ENCODE results near the gene SPTBN1.

SPTBN1 gene

DNA sequence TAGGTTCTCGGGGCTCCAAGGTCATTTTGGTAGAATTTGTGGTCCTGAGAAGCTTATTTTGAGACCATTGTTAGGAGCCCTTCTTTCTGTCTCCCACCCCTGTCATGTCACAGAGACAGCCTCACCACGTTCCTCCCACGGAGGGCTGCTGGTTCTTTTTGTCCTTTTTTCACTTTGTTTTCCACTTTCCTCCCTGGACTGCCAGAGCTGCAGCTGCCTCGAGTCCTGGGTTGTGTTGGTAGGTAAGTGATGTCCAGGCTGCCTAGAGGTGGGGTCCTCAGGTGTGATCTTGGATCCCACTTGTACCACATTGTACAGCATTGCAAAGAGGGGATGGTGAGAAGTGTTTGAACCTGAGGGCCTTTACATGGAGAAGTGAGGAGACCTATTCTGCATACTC lies 137.1 kb downstream of the SPTBN1 start:
- peaks cover 17% of the 10 kb centered on the region for H3K4me1 ChIP-seq

DNA sequence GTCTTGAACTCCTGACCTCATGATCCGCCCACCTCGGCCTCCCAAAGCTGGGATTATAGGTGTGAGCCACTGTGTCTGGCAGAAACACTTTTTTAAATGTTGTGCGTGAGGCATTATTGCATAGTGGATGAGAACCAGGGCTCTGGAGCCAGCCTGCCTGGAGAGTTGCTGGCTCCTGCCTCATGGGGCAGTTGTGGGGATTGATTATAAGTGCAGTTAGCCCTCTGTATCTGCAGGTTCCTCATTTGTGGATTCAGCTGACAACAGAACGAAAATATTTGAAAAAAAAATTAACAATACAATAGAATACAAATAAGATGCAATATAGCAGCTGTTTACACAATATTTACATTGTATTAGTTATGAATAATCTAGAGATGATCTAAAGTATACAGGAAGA lies 137.9 kb downstream of the SPTBN1 start:
- Histone ChIP-seq H3K4me1 (peaks cover 17% of the 10 kb centered on the region), H3K9me3 (no peaks in the 10 kb centered on the region), H3K4me3 (no peak overlapping the region), H3K36me3 (replicated peaks) (no peaks in the 10 kb centered on the region; the same call in 1 of the 2 replicates), H3K27me3 (ENCODE audit: low read depth) (no peaks in the 10 kb centered on the region)
- DNase-seq (ENCODE audit: low spot score in 2 of 2): no peak
- in situ Hi-C loops (cut with MboI; ENCODE audit: low sequenced_read_pairs): no loop called here

More for the DNA sequence above, 137.1 kb downstream of the SPTBN1 start:
- Histone ChIP-seq H3K9me3 (no peaks in the 10 kb centered on the region), H3K4me3 (no peak overlapping the region), H3K36me3 (replicated peaks) (no peaks in the 10 kb centered on the region; the same call in 1 of the 2 replicates), H3K27me3 (ENCODE audit: low read depth) (no peaks in the 10 kb centered on the region)
- in situ Hi-C loops (cut with MboI; ENCODE audit: low sequenced_read_pairs): no loop called here
- DNase-seq (ENCODE audit: low spot score in 2 of 2): no peak

DNA sequence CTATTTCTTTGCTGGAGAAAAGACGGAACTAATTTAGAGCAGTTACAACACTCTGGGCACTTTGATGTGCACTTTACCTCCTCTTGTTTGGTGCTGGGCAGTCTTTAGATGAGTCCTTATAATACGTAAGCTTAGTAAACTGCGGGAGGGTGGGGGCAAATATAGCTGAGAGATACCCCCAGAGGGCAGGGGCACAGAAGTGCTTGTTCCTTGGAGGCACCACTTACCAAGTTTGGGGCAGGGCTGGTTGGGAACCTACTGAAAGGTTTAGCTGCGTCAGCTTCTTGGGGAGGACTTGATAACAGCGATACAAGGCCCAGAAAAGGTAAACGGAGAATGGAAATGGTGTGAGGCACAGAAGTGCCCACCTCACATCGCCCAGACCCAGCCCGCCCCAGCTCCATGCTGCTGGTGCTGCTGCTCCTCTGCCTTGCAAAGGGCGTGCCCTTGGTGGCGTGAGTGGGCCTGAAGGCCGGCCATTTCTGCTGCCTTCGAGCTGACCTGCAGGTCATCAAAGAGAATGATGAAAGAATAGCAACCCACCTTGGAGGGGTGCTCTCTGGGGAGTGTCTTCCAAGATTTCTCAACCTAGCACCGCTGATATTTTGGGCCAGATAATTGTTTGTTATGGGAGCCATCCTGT lies 139.2 kb downstream of the SPTBN1 start:
- in situ Hi-C loops (cut with MboI; ENCODE audit: low sequenced_read_pairs): no loop called here
- no peaks in the 10 kb centered on the region for H3K27me3 ChIP-seq (ENCODE audit: low read depth)
- H3K4me3 ChIP-seq: no peak overlapping the region
- H3K4me1 ChIP-seq: peaks cover 5% of the 10 kb centered on the region
- peaks cover 5% of the 10 kb centered on the region for H3K36me3 ChIP-seq (replicated peaks)
- DNase-seq (ENCODE audit: low spot score in 2 of 2): no peak
- no peaks in the 10 kb centered on the region for H3K9me3 ChIP-seq

DNA sequence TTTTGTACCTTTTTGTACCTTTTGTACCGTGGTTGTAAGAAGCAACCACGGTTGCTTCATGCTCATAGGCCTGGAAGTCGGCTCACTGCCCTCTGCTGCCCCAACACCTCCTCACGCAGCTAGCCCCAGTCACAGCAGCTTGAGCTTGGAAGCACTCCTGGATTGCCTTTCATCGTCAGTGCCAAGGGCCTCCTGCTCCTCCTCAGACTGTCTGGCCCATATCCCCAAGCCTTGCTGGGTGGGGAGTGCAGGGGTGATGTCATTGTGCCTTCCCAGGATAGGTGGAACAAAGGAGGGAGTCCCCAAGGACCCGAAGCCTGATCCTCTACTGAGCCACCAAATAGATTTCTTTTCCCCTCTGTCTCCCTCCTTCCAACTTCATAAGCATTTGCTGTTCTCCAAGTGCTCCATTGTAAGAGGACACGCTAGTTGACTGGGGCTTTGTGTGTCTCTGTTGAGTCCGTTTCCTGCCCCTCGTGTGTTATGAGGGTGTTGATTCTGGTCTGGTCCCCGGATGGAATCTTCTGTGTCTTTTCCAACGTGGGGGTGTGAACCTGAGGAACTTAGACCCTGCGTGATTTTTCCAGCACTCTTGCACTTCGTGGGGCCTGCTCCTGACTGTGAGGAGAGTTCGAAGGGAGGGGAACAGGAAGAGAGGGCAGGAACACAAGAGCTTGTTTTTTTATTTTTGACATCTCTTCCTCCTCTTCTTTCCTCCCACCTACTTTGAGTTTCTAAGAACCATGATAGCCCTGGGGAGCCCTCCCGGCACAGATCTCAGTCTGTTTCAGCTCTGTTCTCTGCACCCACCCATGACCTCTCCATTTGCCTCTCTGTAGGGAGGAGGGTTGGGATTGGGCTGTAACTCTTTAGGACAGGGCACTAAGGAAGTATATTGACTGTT lies 140.1 kb downstream of the SPTBN1 start:
- Histone ChIP-seq H3K4me3 (no peak overlapping the region), H3K4me1 (no peaks in the 10 kb centered on the region), H3K9me3 (no peaks in the 10 kb centered on the region), H3K36me3 (replicated peaks) (peaks cover 8% of the 10 kb centered on the region), H3K27me3 (ENCODE audit: low read depth) (no peaks in the 10 kb centered on the region)
- in situ Hi-C loops (cut with MboI; ENCODE audit: low sequenced_read_pairs): no loop called here
- DNase-seq (ENCODE audit: low spot score in 2 of 2): no peak

DNA sequence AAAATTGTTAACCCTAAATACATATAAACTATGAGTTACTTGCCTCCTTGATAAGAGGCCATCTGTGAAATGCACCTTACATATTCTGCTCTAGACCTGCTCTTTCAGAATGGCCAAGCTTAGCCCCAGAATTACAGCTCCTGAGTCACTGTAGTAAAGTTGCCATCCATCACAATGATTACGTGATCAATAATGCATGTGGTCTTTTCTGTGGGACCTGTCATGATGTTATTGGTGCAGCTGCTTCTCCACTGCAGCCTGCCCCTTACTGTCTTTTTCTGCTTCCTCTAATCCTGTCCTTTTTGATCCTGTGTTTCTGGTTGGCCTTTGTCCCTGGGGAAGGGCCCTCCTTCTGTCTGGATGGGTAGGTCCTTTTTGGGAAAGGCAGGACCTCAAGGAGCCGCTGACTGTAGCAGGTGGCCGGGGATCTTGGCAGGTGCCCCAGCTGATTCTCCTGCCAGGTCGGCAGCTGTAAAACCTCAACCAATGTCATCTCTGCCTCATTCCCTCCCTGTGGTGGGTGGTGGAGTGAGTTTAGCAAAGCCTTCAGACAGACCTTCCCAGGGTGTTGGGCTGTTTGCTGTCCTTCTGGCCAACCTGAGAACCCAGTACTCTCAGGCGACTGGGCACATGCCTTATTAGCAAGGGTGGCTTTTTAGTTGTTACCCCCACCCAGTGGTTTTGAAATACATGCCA lies 141.2 kb downstream of the SPTBN1 start:
- DNase-seq (ENCODE audit: low spot score in 2 of 2): no peak
- H3K36me3 ChIP-seq (replicated peaks): peaks cover 8% of the 10 kb centered on the region
- H3K27me3 ChIP-seq (ENCODE audit: low read depth): no peaks in the 10 kb centered on the region
- no peaks in the 10 kb centered on the region for H3K4me1 ChIP-seq
- H3K4me3 ChIP-seq: no peak overlapping the region
- in situ Hi-C loops (cut with MboI; ENCODE audit: low sequenced_read_pairs): no loop called here
- H3K9me3 ChIP-seq: no peaks in the 10 kb centered on the region

DNA sequence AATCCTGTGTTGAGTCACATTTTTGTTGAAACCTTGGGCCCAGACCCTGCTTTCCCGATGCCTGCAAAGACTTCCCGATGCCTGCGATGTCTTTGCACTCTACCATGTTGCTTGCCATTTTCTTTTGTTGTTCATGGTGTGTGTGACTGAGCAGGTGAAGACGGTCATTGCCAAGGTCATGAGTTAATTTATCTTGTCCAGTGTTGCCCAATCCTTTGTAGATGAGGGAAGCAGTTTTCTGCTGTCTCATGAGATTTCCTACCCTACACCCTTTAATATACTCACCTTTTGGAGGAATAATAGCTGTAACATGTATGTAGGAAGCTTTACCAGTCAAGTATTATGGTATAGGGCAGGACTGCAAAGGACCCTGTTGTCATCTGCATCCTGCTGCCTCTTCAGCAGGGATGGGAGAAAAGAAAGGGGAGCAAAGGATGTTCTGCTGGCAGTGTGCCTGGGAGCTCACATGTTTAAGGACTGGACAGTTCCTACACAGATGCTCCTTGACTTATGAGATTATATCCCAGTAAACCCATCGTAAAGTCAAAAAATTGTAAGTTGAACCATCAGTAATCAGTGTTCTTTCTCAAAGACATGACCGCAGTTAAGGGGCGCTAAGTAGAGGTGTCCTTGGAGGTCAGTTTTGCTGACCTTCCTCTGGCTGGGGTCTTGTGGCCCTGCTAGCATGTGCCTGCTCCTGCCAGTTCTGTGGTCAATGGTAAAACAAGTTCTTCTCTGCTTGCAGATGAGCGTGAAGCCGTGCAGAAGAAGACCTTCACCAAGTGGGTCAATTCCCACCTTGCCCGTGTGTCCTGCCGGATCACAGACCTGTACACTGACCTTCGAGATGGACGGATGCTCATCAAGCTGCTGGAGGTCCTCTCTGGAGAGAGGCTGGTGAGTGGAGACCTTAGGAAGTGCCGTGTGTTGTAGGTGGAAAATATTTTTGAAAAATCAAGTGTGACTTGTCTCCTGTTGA lies 142.5 kb downstream of the SPTBN1 start:
- in situ Hi-C loops (cut with MboI; ENCODE audit: low sequenced_read_pairs): no loop called here
- Histone ChIP-seq H3K4me3 (no peak overlapping the region), H3K4me1 (no peaks in the 10 kb centered on the region), H3K9me3 (no peaks in the 10 kb centered on the region), H3K27me3 (ENCODE audit: low read depth) (no peaks in the 10 kb centered on the region), H3K36me3 (replicated peaks) (peaks cover 8% of the 10 kb centered on the region)
- DNase-seq (ENCODE audit: low spot score in 2 of 2): no peak

DNA sequence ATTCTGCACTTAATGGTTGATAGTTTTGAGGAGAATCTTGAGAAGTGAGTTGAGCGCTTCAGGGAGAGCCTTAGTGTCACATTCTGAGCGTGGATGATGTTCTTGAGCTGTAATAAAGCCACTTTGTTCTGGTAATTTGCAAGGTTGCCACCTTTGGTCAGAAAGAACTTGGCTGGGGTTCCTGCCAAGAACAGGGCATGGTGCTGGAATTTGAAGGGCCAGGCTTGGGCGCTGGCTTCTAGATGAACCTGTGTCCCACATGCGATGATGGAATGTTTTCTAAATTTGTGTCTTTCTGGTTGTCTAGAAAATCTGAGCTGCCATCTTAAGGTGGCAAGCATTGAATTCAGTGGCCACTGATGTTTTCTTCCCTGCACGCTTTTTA lies 143.2 kb downstream of the SPTBN1 start:
- H3K4me3 ChIP-seq: no peak overlapping the region
- in situ Hi-C loops (cut with MboI; ENCODE audit: low sequenced_read_pairs): no loop called here
- no peak for DNase-seq (ENCODE audit: low spot score in 2 of 2)
- peaks cover 8% of the 10 kb centered on the region for H3K36me3 ChIP-seq (replicated peaks)
- H3K4me1 ChIP-seq: no peaks in the 10 kb centered on the region
- H3K9me3 ChIP-seq: no peaks in the 10 kb centered on the region
- no peaks in the 10 kb centered on the region for H3K27me3 ChIP-seq (ENCODE audit: low read depth)

DNA sequence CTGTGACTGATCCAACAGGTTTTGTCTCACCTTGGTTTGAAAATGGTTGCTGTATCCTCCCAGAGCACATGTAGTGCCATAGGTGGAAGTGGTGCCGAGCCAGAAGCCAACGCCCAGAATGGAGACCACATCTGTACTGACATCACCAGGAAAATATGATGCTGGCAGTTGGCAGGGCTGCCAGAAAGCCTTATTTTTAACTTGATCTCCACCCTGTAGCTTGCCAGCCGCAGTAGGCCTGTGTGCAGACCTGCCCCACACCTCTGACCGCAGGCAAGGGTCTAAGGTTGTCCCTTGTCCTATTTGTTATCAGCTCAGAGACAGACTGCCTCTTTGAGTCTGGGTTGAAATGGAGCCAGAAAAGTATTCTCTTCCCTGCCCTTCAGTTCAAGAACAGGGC lies 143.8 kb downstream of the SPTBN1 start:
- Histone ChIP-seq H3K9me3 (no peaks in the 10 kb centered on the region), H3K27me3 (ENCODE audit: low read depth) (no peaks in the 10 kb centered on the region), H3K4me3 (no peak overlapping the region), H3K4me1 (no peaks in the 10 kb centered on the region), H3K36me3 (replicated peaks) (peaks cover 8% of the 10 kb centered on the region)
- DNase-seq (ENCODE audit: low spot score in 2 of 2): no peak
- in situ Hi-C loops (cut with MboI; ENCODE audit: low sequenced_read_pairs): no loop called here

DNA sequence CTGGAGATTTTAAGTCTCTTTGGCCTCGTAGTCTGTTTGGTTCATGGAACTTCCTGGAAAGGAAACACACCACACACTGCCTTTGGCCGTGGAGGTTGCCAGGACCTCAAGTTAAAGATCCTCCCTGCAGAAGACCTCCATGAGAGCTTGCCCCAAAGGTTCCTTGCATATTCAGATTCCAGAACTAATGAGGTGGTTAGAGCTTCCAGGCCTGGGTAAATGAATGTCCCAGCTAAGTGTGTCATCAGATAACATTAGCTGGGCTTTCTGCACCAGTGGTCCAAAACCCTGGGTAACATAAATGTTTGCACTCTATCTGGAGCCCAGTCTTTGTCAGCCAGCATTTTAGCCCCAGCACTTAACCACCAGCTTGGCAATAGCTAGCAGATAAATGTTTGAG lies 145.2 kb downstream of the SPTBN1 start:
- no peaks in the 10 kb centered on the region for H3K4me1 ChIP-seq

DNA sequence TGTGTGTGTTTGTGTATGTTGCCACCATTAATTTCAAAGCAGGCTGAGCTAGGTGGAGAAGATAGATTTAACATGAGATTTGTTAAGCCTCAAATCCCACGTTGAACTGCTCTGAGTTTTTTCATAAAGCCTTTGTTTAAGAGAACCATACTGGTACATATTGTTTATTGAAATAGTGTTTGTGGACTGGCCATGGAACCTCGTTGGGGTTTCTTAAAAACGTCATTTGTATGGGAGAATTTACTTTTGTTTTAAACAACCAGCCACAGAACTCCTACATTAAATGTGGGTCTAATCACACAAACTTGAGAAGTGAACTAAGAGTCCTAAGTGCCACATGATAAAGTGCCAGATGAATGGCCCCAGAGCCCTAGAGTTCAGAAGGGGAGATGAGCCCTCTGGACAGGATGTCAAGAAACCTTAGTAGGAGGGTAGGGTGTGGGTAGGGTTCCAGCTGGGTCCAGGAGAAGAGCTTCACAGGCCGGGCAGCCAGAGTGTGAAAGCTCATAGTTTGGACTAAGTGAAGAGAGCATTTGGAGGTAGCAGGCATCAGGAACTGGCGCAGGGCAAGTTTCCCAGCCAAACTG lies 146.7 kb downstream of the SPTBN1 start:
- Histone ChIP-seq H3K27me3 (ENCODE audit: low read depth) (no peaks in the 10 kb centered on the region), H3K9me3 (no peaks in the 10 kb centered on the region), H3K4me1 (no peaks in the 10 kb centered on the region), H3K4me3 (no peak overlapping the region), H3K36me3 (replicated peaks) (peaks cover 8% of the 10 kb centered on the region; the same call in 1 of the 2 replicates)
- DNase-seq (ENCODE audit: low spot score in 2 of 2): no peak
- in situ Hi-C loops (cut with MboI; ENCODE audit: low sequenced_read_pairs): no loop called here

More for the DNA sequence above, 145.2 kb downstream of the SPTBN1 start:
- H3K4me3 ChIP-seq: no peak overlapping the region
- in situ Hi-C loops (cut with MboI; ENCODE audit: low sequenced_read_pairs): no loop called here
- no peak for DNase-seq (ENCODE audit: low spot score in 2 of 2)
- no peaks in the 10 kb centered on the region for H3K27me3 ChIP-seq (ENCODE audit: low read depth)
- H3K9me3 ChIP-seq: no peaks in the 10 kb centered on the region
- H3K36me3 ChIP-seq (replicated peaks): peaks cover 8% of the 10 kb centered on the region

DNA sequence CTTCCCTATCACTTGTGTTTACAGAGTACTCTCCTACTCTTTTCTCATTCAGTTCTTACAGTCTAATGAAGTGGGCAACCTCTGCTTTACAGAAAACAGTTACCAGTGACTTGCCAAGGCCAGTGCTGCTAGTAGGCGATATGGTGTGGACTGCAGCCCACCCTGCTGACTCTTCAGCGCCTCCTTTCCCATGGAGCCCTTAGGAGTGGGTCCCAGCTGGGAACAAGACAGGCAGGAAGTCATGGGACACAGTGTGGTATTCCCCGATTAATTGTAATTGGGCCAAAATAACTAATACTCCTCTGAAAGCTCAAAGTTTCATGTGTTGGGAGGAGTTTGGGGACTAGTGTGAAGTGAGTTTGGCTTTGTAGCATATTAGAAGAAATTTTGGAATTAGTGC lies 147.2 kb downstream of the SPTBN1 start:
- Histone ChIP-seq H3K27me3 (ENCODE audit: low read depth) (no peaks in the 10 kb centered on the region), H3K9me3 (no peaks in the 10 kb centered on the region), H3K4me1 (no peaks in the 10 kb centered on the region), H3K4me3 (no peak overlapping the region), H3K36me3 (replicated peaks) (peaks cover 8% of the 10 kb centered on the region; the same call in 1 of the 2 replicates)
- in situ Hi-C loops (cut with MboI; ENCODE audit: low sequenced_read_pairs): no loop called here
- DNase-seq (ENCODE audit: low spot score in 2 of 2): no peak

DNA sequence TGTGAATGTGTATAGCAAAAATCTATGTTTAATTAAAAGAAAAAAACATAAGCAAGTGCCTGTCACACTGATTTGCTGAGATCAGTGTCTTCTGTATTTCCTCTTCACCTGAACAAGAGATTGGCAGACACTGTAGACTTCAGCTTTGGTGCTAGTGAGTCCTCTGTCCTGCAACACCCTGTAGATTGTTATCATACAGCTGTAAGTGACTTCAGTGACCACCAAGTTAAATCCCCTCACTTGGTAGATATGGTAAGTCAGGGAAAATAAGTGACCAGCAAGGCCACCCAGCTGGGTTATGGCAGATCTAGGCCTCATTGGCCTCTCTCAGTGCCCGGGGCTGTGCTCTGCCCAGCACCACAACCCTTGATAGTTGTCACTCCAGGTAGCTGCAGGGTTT lies 147.7 kb downstream of the SPTBN1 start:
- DNase-seq (ENCODE audit: low spot score in 2 of 2): no peak
- peaks cover 8% of the 10 kb centered on the region; the same call in 1 of the 2 replicates for H3K36me3 ChIP-seq (replicated peaks)
- no peaks in the 10 kb centered on the region for H3K4me1 ChIP-seq

DNA sequence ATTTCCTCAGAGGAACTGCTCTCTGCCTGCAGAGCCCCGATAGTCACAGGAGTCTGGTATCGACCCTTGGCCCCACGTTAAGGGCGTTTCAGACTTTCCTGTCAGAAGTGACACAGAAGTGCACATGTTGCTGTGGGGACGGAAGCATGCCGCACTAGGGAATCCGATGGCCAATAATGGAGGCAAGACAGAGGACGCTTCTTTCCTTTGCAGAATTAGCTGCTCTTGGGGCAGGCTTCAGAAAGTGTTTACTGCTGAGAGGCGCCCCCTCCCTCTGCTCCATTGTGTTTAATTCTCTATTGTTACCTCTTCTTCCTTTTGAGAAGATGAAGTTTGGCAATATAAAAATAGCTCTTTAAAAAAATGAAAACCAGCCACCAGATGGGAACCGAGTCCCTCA lies 148.7 kb downstream of the SPTBN1 start:
- Histone ChIP-seq H3K9me3 (no peaks in the 10 kb centered on the region), H3K27me3 (ENCODE audit: low read depth) (no peaks in the 10 kb centered on the region), H3K4me1 (no peaks in the 10 kb centered on the region), H3K36me3 (replicated peaks) (peaks cover 6% of the 10 kb centered on the region; the same call in 1 of the 2 replicates), H3K4me3 (no peak overlapping the region)
- in situ Hi-C loops (cut with MboI; ENCODE audit: low sequenced_read_pairs): no loop called here
- DNase-seq (ENCODE audit: low spot score in 2 of 2): no peak

More for the DNA sequence above, 147.7 kb downstream of the SPTBN1 start:
- Histone ChIP-seq H3K27me3 (ENCODE audit: low read depth) (no peaks in the 10 kb centered on the region), H3K4me3 (no peak overlapping the region), H3K9me3 (no peaks in the 10 kb centered on the region)
- in situ Hi-C loops (cut with MboI; ENCODE audit: low sequenced_read_pairs): no loop called here

Data from HAP-1 (cell line).